ENCODE results near the gene DCLK1.

DCLK1 gene

DNA sequence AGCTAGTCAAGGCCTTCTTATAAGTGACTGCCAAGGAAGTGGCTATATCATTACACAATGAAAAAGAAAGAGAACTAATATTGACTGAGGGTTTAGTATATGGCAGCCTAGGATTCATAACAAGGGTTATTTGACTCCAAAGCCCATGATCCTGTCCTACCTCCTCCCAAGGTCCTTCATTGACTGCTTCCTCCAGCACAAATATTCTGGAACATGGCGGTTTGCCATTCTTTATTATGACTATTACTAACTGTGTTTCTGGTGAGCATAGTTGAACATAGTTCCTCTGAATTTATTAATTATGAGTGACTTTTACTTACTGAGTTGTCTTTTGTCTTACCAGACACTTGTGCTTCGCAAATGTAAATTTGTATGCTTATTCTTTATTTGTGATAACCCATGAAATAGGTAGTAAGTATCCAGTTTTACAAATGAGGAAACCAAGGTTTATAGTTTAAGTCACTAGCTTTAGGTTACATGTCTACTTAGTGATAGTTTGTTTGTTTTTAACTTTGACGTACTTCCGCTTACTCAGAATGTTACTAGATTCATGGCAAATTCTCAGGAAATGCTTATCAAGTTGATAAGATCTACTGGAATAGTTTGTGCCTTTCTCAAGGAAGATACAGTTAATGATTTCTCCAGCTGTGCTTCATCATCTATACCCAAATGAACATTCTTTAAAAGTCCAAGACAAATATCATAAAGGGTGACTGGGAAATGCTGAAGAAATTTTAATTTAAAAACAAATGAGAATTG lies 15.5 kb upstream of the DCLK1 start:
- H3K27me3 Mint-ChIP-seq = no peaks in the 10 kb centered on the region
- H3K27ac Mint-ChIP-seq = no peak overlapping the region
- no peaks in the 10 kb centered on the region for H3K4me1 Mint-ChIP-seq (ENCODE audit: low read depth)
- H3K36me3 Mint-ChIP-seq (ENCODE audit: low read depth) = no peaks in the 10 kb centered on the region
- H3K4me3 Mint-ChIP-seq = no peak overlapping the region
- no peaks in the 10 kb centered on the region for H3K9me3 Mint-ChIP-seq

DNA sequence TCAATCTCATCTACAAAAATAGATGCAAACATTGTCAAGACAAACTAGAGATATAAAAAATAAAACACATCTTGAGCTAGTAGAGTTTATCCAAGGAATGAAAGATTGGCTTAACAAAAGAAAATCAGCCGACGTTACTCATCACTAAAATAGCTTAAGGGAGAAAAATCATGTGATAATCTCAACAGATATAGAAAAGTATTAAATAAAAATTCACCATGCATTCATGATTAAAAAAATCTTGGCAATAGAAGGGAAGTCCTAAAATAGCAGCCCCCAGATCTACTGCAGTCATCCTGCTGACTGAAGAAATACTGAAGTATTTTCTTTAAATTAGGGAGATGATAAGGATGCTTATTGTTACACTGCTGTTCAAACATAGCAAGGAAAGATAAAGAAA lies 12.6 kb upstream of the DCLK1 start:
- no peaks in the 10 kb centered on the region for H3K4me1 Mint-ChIP-seq (ENCODE audit: low read depth)
- H3K27me3 Mint-ChIP-seq = no peaks in the 10 kb centered on the region
- no peak overlapping the region for H3K4me3 Mint-ChIP-seq
- no peak overlapping the region for H3K27ac Mint-ChIP-seq
- H3K36me3 Mint-ChIP-seq (ENCODE audit: low read depth) = no peaks in the 10 kb centered on the region
- no peaks in the 10 kb centered on the region for H3K9me3 Mint-ChIP-seq

DNA sequence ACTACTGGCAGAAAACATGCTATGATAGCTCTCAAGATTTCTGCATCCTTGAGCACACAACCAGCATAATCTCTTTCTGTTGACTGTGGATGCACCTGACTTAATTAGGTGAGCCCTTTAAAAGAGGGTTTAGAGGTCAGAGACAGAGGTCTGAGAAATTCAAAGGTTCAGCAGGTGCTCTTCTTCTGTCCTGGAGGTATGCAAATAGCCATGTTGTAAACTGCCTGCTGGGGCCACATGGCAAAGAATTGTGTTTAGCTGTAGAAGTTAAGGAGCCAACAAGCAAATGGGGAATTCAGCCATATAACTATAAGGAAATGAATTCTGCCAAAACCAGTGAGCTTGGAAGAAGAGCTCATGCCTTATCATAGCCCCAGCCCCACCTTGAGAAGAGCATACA lies 11.6 kb upstream of the DCLK1 start:
- Mint-ChIP-seq H3K36me3 (ENCODE audit: low read depth) (no peaks in the 10 kb centered on the region), H3K4me3 (no peak overlapping the region), H3K27ac (no peak overlapping the region)

DNA sequence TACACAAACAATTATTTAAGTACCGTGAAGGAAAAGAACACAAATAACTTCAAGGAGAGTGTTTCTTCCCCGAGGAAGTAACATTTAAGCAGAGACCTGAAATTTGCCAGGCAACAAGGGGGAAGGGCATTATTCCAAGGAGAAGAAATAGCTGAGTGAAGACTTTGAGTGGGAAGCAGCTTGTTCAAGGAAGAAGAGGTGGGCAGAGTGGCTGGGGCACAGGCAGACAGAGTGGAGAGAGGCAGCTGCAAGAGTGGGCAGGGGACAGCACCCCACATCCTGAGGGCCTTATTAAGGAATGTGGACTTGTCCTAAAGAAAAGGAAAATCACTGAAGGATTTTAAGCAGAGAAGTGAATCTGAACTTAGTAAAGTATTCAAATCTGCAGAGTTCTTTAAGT lies 4.7 kb upstream of the DCLK1 start:
- H3K4me3 Mint-ChIP-seq = no peak overlapping the region
- peaks cover 7% of the 10 kb centered on the region for H3K9me3 Mint-ChIP-seq
- no peaks in the 10 kb centered on the region for H3K36me3 Mint-ChIP-seq (ENCODE audit: low read depth)
- H3K27ac Mint-ChIP-seq = no peak overlapping the region
- no peaks in the 10 kb centered on the region for H3K4me1 Mint-ChIP-seq (ENCODE audit: low read depth)
- peaks cover 20% of the 10 kb centered on the region for H3K27me3 Mint-ChIP-seq

More for the DNA sequence above, 11.6 kb upstream of the DCLK1 start:
- H3K27me3 Mint-ChIP-seq = no peaks in the 10 kb centered on the region
- H3K9me3 Mint-ChIP-seq = no peaks in the 10 kb centered on the region
- no peaks in the 10 kb centered on the region for H3K4me1 Mint-ChIP-seq (ENCODE audit: low read depth)

DNA sequence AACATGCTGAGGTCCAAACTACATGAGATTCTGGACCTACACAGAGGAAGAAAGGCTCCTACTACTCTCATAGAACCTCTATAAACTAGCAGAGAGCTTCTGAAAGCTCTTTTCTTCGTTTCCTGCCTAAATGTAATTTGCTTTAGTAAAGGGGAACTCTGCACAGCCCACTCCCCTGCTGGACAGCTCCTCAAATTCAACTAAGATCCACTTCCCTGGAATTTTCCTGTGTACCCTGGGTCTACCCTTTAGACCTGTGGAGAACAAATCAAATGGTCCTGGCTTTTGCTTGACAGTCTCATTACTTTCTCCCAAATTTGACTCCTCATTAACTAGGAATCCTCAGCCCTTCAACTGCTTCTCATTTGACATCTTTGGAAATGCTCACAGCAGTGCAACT lies 3.5 kb upstream of the DCLK1 start:
- Mint-ChIP-seq H3K36me3 (ENCODE audit: low read depth) (no peaks in the 10 kb centered on the region), H3K4me3 (no peak overlapping the region), H3K4me1 (ENCODE audit: low read depth) (no peaks in the 10 kb centered on the region), H3K9me3 (peaks cover 7% of the 10 kb centered on the region), H3K27ac (no peak overlapping the region), H3K27me3 (peaks cover 29% of the 10 kb centered on the region)

DNA sequence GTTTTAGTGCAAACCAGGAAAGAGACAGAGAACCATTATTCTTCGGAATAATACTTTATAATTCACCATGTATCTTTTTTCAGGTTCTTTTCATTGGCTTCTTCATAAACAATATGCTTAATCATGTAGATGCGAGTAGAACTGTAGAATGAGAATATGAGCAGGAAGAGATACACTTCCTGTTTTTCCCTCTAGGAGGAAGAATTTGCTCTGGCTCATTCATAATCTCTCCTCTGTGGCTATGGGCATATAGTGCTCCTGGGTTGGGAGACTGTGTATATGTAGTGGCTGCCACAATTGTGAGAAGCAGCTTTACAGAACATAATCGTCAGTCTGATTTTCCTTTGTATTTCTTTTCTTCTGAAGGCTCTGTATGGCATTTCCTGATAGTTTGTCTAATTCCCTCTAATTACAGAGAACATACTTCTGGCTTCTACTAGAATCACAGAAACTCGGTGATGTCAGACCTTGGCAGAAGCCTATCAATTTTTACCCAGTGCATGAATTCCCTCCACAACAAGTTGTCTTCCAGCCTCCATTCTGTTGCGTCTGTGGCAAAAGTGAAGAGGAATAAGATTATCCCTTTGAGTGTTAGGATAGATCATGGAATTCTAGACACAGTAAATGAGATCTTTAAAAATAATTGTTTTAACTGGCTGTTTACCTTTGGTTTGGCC lies 2.9 kb upstream of the DCLK1 start:
- Mint-ChIP-seq H3K27me3 (peaks cover 30% of the 10 kb centered on the region), H3K36me3 (ENCODE audit: low read depth) (no peaks in the 10 kb centered on the region), H3K4me1 (ENCODE audit: low read depth) (no peaks in the 10 kb centered on the region), H3K4me3 (no peak overlapping the region), H3K27ac (no peak overlapping the region), H3K9me3 (peaks cover 7% of the 10 kb centered on the region)

DNA sequence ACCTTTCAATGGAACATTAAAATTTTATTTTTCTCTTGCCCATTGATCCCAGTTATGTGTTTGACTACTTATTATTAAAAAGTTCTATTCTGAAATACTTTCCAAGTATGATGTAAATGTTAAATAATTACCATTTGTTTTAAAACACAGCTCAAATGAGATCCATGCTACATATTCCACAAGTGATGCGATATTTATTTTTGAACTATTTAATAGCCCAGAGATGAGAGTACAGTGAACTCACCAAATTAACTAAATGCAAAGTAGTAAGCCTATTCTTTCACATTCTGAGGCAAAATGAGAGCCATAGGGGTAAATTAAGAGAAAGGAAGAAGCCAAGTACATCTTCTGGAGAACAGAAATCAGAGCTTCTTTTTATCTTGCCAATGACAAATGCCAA lies 1.2 kb upstream of the DCLK1 start:
- Mint-ChIP-seq H3K4me1 (ENCODE audit: low read depth) (no peaks in the 10 kb centered on the region), H3K9me3 (peaks cover 7% of the 10 kb centered on the region), H3K36me3 (ENCODE audit: low read depth) (no peaks in the 10 kb centered on the region), H3K27me3 (peaks cover 36% of the 10 kb centered on the region), H3K27ac (no peak overlapping the region), H3K4me3 (no peak overlapping the region)

DNA sequence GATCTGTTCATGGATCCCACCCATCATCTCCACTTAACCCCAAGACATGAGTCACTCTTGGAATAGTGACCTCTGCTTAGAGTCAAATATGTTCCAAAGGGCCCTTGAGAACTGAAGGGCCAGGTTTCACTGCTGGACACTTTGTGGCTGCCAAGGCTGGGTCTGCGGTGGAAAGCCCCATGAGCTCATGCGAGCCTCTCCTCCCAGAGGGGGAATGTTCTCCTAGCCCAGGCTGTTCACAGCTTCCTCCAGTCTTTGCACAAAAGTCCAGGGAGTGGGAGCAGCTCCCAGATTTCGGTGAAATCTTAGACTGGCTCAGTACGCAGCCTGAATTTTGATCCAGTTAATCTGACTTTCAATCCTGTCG lies 732 bp upstream of the DCLK1 start:
- no peak overlapping the region for H3K27ac Mint-ChIP-seq
- H3K9me3 Mint-ChIP-seq = peaks cover 7% of the 10 kb centered on the region
- no peak overlapping the region for H3K4me3 Mint-ChIP-seq
- no peaks in the 10 kb centered on the region for H3K4me1 Mint-ChIP-seq (ENCODE audit: low read depth)
- no peaks in the 10 kb centered on the region for H3K36me3 Mint-ChIP-seq (ENCODE audit: low read depth)
- H3K27me3 Mint-ChIP-seq = peaks cover 35% of the 10 kb centered on the region

DNA sequence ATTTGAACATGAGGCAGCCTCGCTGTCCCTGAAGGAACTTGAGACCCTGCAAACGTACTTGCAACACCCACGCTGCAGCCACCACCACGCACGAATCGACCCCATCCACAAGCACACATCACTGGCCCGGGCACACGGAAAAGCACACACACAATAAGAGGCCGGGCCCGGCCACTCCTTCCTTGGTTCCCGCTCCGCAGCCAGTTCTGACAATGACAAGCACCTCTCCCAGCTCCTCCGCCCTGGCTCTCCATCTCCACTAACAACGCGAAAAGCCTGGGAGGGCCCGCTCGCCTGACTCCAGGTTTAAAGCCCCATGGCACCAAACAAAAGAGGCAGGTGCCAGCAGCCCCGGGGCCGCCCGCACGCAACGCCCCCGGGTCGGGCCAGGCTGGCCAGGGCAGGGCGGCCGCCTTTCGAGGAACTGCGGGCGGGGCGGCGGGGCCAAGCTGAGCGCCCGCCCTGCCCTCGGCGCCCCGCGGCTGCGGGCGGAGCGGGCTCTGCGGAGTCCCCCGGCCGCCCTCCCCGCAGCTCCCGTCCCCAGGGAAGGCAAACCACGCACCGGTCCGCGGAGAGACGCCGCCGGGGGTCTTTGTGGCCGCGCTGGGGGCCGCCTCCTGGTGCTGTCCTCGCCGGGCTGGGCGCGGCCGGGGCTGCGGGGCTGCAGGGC lies 495 bp downstream of the DCLK1 start:
- peaks cover 33% of the 10 kb centered on the region for H3K27me3 Mint-ChIP-seq

DNA sequence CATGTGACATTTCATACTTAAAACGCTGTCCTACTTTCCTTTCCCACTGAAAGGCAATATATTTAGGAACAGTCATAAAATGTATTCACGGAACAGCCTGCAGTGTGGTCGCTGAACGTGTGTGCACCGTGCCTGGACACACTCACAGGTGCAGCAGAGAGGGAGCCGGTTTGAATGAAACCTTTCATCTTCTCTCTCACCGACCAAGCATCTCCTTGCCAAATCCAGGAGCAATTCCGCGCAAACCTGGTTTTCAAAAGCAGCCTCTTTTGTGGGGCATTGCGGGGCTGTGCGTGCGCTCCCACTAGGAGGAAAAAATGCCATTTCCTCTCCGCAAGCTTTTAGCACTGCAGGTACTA lies 1.0 kb downstream of the DCLK1 start:
- no peak overlapping the region for H3K27ac Mint-ChIP-seq
- no peak overlapping the region for H3K4me3 Mint-ChIP-seq
- H3K9me3 Mint-ChIP-seq = no peaks in the 10 kb centered on the region
- peaks cover 32% of the 10 kb centered on the region for H3K27me3 Mint-ChIP-seq
- no peaks in the 10 kb centered on the region for H3K36me3 Mint-ChIP-seq (ENCODE audit: low read depth)
- no peaks in the 10 kb centered on the region for H3K4me1 Mint-ChIP-seq (ENCODE audit: low read depth)

More for the DNA sequence above, 495 bp downstream of the DCLK1 start:
- no peaks in the 10 kb centered on the region for H3K36me3 Mint-ChIP-seq (ENCODE audit: low read depth)
- H3K4me1 Mint-ChIP-seq (ENCODE audit: low read depth) = no peaks in the 10 kb centered on the region
- no peak overlapping the region for H3K27ac Mint-ChIP-seq
- peaks cover 5% of the 10 kb centered on the region for H3K9me3 Mint-ChIP-seq
- no peak overlapping the region for H3K4me3 Mint-ChIP-seq

DNA sequence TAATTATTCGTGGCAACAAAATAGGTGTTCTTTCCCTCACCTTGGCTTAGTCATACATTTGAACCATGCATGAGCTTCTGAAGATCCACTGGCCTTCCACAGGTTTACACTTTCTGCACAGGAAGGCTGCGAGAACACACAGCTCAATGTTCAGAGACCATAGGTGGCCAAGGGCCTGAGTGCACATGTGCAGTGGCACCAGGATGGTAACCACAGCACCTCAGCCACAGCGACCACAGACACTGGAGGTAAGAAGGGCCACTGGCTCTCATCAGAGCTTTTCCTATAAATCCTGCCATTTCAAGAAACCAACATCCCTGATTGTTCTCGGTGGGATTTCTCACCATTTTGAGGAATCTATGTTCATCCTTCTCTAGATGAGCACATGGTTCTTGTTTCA lies 1.6 kb downstream of the DCLK1 start:
- Mint-ChIP-seq H3K4me1 (ENCODE audit: low read depth) (no peaks in the 10 kb centered on the region), H3K27ac (no peak overlapping the region), H3K36me3 (ENCODE audit: low read depth) (no peaks in the 10 kb centered on the region), H3K27me3 (peaks cover 32% of the 10 kb centered on the region), H3K4me3 (no peak overlapping the region), H3K9me3 (no peaks in the 10 kb centered on the region)

DNA sequence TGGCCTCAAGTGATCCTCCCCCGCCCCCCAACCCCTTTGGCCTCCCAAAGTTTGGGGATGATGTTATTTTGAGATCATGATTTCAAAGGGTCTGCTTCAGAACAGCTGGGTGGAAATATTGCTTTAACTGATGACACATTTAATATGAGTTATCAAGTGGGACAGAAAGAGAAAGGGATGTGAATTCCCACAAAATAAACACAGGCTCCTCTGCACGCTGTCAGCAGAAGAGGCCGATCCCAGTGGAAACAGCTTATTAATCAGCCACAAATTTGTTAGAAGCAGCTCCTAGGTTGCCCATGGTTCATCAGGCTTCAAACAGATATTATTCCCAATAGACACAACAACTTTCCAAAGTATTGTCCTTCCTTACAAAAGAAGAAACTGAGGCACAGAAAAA lies 4.7 kb downstream of the DCLK1 start:
- H3K4me3 Mint-ChIP-seq = no peak overlapping the region
- no peaks in the 10 kb centered on the region for H3K4me1 Mint-ChIP-seq (ENCODE audit: low read depth)
- no peaks in the 10 kb centered on the region for H3K36me3 Mint-ChIP-seq (ENCODE audit: low read depth)
- H3K9me3 Mint-ChIP-seq = no peaks in the 10 kb centered on the region
- H3K27me3 Mint-ChIP-seq = peaks cover 21% of the 10 kb centered on the region
- H3K27ac Mint-ChIP-seq = no peak overlapping the region

DNA sequence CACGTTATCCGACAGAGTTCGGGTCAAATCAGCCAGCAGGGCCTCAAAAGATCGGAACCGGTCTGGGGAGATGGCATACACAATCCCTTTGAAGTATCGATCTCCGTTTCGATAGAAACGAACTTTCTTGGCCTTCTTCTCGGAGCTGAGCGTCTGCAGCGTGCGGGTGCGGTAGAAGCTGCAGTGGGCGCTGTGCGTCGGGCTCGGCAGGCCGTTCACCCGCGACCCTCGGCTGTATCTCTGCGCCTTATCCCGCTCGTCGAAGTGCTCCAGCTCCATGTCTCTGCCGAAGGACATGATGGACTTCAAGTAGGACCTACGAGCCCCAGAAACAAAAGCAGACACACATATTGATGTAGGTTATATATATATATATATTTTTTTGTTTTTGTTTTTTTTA lies 5.3 kb downstream of the DCLK1 start:
- no peak overlapping the region for H3K27ac Mint-ChIP-seq
- peaks cover 18% of the 10 kb centered on the region for H3K27me3 Mint-ChIP-seq
- H3K4me1 Mint-ChIP-seq (ENCODE audit: low read depth) = no peaks in the 10 kb centered on the region
- H3K36me3 Mint-ChIP-seq (ENCODE audit: low read depth) = no peaks in the 10 kb centered on the region
- H3K4me3 Mint-ChIP-seq = no peak overlapping the region
- H3K9me3 Mint-ChIP-seq = no peaks in the 10 kb centered on the region

DNA sequence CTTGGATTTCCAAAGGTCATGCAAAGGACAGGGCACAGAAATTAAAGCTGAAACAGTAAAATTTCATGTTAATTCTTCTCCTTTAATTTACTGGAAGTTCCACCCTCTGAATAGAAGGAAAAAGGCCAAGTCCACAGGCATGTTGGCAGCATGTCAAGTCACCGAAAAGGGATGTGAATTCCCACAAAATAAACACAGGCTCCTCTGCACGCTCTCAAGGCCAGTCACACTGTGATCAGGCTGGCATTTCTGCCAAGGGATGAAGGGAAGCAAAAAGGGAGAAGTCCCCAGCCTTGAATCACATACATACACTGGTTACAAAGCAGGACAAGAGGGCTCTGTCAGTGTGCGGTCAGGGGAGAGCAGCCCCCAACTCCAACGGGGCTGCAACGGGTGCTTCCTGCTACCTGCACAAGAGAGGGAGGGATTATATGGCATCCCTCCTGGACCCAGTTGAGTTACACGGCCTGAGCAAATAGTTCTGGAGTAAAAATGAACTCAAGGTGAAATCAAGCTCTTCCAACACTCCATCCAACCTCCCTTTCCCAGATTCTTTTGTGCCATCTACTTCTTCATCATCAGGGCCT lies 6.9 kb downstream of the DCLK1 start:
- peaks cover 10% of the 10 kb centered on the region for H3K27me3 Mint-ChIP-seq
- no peaks in the 10 kb centered on the region for H3K4me1 Mint-ChIP-seq (ENCODE audit: low read depth)
- no peak overlapping the region for H3K27ac Mint-ChIP-seq
- H3K4me3 Mint-ChIP-seq = no peak overlapping the region
- H3K36me3 Mint-ChIP-seq (ENCODE audit: low read depth) = no peaks in the 10 kb centered on the region
- no peaks in the 10 kb centered on the region for H3K9me3 Mint-ChIP-seq

DNA sequence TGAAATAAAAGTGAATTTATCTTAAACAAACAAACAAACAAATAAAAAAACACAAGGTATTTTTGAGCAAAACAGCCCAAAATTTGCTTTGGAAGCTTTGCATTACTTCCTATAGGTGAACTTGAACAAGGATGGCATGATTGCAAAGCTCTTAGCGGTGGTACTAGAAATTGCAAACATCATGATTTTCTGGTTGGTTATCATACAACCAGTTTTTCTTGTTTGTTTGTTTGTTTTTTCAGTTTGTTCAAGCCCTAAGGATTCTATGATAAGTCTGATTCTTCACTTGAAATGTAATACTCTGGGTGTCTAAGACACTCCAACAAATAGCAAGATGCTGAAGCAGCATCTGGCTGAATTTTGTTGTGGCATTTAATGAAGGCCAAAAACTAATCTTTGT lies 15.9 kb downstream of the DCLK1 start:
- Mint-ChIP-seq H3K4me3 (no peak overlapping the region), H3K4me1 (ENCODE audit: low read depth) (no peaks in the 10 kb centered on the region)

More for the DNA sequence above, 15.9 kb downstream of the DCLK1 start:
- Mint-ChIP-seq H3K36me3 (ENCODE audit: low read depth) (no peaks in the 10 kb centered on the region), H3K9me3 (peaks cover 4% of the 10 kb centered on the region), H3K27me3 (no peaks in the 10 kb centered on the region), H3K27ac (no peak overlapping the region)

Data from stimulated activated naive CD8-positive, alpha-beta T cell treated with anti-CD3 and anti-CD28 coated beads, Interleukin-15, Interleukin-2, amounts not matched to agents 100 ng/mL and 50 ng/mL, for 24 hours (primary cell).